Parathyroid adenoma (tissue), 2 donors: ENCODE results near the gene ABCB9.

Experiments
- H2AFZ ChIP-seq: fragments of 300-600 bp; sonication (generic); one replicate; pipeline ENCODE4 v1.7.0; 2017; ENCODE audit warnings: antibody characterized with exemption, mild to moderate bottlenecking
- H3K27ac ChIP-seq: fragments of 300-600 bp; sonication (generic); one replicate; pipeline ENCODE4 v1.7.0; 2017
- H3K27me3 ChIP-seq: fragments of 300-600 bp; sonication (generic); one replicate; pipeline ENCODE4 v1.7.0; 2017; ENCODE audit warnings: low read length; ENCODE audit not compliant: control insufficient read depth, insufficient read depth
- H3K36me3 ChIP-seq: fragments of 300-600 bp; sonication (generic); one replicate; pipeline ENCODE4 v1.7.0; 2017; ENCODE audit warnings: low read length; ENCODE audit not compliant: control insufficient read depth, insufficient read depth
- H3K4me1 ChIP-seq: fragments of 300-600 bp; sonication (generic); one replicate; pipeline ENCODE4 v1.7.0; 2017; ENCODE audit warnings: control low read depth
- H3K4me2 ChIP-seq: fragments of 300-600 bp; sonication (generic); one replicate; pipeline ENCODE4 v1.7.0; 2017; ENCODE audit warnings: low read length
- H3K4me3 ChIP-seq: fragments of 300-600 bp; sonication (generic); one replicate; pipeline ENCODE4 v1.7.0; 2017; ENCODE audit warnings: low read depth, low read length
- H3K79me2 ChIP-seq: fragments of 300-600 bp; sonication (generic); one replicate; pipeline ENCODE4 v1.7.0; 2017; ENCODE audit warnings: control low read depth
- H3K9ac ChIP-seq: fragments of 300-600 bp; sonication (generic); one replicate; pipeline ENCODE4 v1.7.0; 2017; ENCODE audit warnings: mild to moderate bottlenecking
- H3K9me3 ChIP-seq: fragments of 300-600 bp; sonication (generic); one replicate; pipeline ENCODE4 v1.7.0; 2017; ENCODE audit warnings: low read length; ENCODE audit not compliant: control insufficient read depth
- TF ChIP-seq, protein P1 (sequence below): fragments of 300-600 bp; sonication (generic); IDR thresholded peaks from one replicate; pipeline ENCODE4 v1.7.0; 2017; ENCODE audit warnings: antibody characterized with exemption, mild to moderate bottlenecking
- donor health status: primary hyperparathyroidism.

The ABCB9 gene

DNA sequence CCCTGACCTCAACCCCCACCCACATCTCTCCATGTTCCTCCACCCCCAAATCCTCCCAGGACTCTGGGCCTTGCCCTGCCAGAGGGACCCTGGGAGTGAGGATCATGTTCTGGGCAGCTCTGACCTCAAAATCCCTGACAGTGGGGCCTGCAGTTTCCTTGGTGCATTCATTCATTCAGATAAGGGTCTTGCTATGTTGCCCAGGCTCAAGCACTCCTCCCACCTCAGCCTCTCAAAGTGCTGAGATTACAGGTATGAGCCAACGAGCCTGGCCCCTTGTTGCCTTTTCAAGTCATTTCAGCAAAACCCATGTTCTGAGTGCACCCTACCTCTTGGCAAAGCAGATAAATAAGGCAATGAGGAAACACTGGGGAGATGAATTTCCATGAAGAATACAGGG lies 43.8 kb upstream of the ABCB9 start:
- H3K4me1 ChIP-seq: no peaks in the 10 kb centered on the region
- H3K36me3 ChIP-seq: no peaks in the 10 kb centered on the region
- no peak overlapping the region for H3K27ac ChIP-seq
- no peak overlapping the region for H3K9ac ChIP-seq
- H3K79me2 ChIP-seq: no peaks in the 10 kb centered on the region
- no peaks in the 10 kb centered on the region for H3K27me3 ChIP-seq
- H3K4me2 ChIP-seq: no peak overlapping the region
- no peak overlapping the region for H3K4me3 ChIP-seq
- H2AFZ ChIP-seq: no peak overlapping the region
- no peaks in the 10 kb centered on the region for H3K9me3 ChIP-seq
- TF ChIP-seq, protein P1, sequence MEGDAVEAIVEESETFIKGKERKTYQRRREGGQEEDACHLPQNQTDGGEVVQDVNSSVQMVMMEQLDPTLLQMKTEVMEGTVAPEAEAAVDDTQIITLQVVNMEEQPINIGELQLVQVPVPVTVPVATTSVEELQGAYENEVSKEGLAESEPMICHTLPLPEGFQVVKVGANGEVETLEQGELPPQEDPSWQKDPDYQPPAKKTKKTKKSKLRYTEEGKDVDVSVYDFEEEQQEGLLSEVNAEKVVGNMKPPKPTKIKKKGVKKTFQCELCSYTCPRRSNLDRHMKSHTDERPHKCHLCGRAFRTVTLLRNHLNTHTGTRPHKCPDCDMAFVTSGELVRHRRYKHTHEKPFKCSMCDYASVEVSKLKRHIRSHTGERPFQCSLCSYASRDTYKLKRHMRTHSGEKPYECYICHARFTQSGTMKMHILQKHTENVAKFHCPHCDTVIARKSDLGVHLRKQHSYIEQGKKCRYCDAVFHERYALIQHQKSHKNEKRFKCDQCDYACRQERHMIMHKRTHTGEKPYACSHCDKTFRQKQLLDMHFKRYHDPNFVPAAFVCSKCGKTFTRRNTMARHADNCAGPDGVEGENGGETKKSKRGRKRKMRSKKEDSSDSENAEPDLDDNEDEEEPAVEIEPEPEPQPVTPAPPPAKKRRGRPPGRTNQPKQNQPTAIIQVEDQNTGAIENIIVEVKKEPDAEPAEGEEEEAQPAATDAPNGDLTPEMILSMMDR: no peak

DNA sequence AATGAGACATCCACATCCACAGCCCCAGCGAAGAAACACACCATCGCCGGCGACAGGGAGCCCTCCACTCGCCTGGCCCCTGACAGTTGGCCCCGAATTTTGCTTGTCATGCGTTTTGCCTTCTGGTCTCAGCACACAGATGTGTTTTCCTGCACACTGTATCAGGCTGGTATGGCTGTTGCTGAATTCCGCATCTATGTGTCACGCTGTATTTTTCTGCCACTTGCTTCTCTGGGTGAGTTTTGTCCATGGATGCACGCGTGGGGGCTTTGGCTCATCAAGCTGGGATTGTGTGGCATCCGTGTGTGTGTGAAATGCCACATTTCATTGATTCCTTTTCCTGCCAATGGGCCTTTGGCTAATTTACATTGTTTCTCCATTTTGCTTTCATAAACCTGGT lies 40.7 kb upstream of the ABCB9 start:
- no peak overlapping the region for H3K4me2 ChIP-seq
- H3K4me1 ChIP-seq: no peaks in the 10 kb centered on the region
- no peak overlapping the region for H3K27ac ChIP-seq
- H3K36me3 ChIP-seq: no peaks in the 10 kb centered on the region
- no peak overlapping the region for H3K4me3 ChIP-seq
- no peaks in the 10 kb centered on the region for H3K27me3 ChIP-seq
- no peaks in the 10 kb centered on the region for H3K79me2 ChIP-seq
- H3K9ac ChIP-seq: no peak overlapping the region
- H3K9me3 ChIP-seq: no peaks in the 10 kb centered on the region
- H2AFZ ChIP-seq: no peak overlapping the region
- TF ChIP-seq, protein P1: no peak

DNA sequence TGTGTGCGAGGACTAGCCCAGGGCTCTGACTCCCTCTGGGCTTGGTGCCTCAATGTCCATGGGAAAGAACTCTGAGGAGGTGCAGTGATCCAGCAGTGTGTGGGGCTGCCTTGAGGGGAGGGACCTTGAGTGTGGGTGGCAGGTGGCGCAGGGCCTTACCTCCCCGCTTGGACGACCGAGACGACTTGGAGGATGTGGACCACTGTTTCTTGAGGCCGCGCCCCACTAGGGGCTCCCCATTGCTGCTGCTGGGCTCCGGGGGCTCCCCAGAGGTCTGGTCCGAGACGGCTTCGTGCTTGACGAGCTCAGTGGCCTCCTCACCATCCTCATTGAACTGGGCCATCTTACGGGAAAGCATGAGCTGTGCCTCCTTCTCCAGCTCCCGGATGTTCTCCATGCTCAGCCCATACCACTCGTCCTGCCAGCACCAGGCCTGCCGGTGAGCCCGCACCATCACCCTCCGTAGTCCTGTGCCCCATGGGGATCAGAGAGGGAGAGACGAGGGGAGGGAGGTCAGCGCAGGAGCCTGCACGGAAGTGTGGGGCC lies 38.9 kb upstream of the ABCB9 start:
- Histone ChIP-seq H3K36me3 (no peaks in the 10 kb centered on the region), H3K9me3 (no peaks in the 10 kb centered on the region), H3K27me3 (no peaks in the 10 kb centered on the region), H2AFZ (no peak overlapping the region), H3K79me2 (no peaks in the 10 kb centered on the region), H3K4me1 (no peaks in the 10 kb centered on the region), H3K4me2 (no peak overlapping the region), H3K4me3 (no peak overlapping the region), H3K27ac (no peak overlapping the region), H3K9ac (no peak overlapping the region)
- TF ChIP-seq, protein P1: no peak

DNA sequence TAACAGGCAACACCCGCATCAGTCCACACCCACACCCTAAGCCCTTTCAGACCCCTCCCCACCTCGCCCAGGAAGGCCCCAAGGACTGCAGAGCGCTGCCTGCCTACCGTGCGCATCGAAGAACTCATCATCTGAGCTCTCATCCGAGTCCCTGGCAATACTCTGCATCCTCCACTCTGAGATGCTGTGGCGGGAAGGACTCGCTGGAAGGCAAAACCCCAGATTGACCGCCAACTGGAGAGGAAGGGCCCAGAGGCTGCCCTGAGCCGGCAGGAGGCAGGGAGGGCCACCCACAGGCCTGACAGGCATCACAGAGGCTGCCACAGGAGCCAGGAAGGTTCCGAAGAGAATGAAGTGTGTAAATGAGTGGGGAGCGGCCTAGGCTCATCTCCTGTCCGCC lies 38.0 kb upstream of the ABCB9 start:
- TF ChIP-seq, protein P1: no peak
- Histone ChIP-seq H3K36me3 (no peaks in the 10 kb centered on the region), H3K27ac (no peak overlapping the region)

DNA sequence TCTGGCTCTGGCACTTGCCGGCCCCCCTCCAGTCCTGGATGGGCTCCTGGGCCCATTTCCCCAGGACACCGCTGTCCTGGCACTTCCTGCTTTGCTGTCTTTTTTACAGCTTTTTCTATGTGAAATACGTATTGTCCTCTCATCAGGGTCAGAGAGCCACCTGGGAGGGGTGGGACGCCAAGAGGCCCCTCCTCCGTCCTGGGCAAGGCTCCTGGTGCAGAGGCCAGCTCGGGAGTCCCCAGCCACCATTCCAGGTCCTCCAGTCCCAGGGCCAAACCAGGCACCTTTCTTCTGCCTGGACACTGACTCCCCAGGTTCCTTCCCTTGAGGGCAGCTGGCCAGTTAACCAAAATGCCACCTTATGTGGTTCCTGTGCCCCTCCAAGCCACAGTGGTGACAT lies 37.0 kb upstream of the ABCB9 start:
- Histone ChIP-seq H3K36me3 (no peaks in the 10 kb centered on the region), H3K4me3 (no peak overlapping the region), H3K9ac (no peak overlapping the region), H3K4me2 (no peak overlapping the region), H3K27ac (no peak overlapping the region), H3K79me2 (no peaks in the 10 kb centered on the region), H3K4me1 (no peaks in the 10 kb centered on the region), H3K27me3 (no peaks in the 10 kb centered on the region), H3K9me3 (no peaks in the 10 kb centered on the region), H2AFZ (no peak overlapping the region)
- TF ChIP-seq, protein P1: no peak

More for the DNA sequence above, 38.0 kb upstream of the ABCB9 start:
- H3K9ac ChIP-seq: no peak overlapping the region
- H3K4me1 ChIP-seq: no peaks in the 10 kb centered on the region
- H3K27me3 ChIP-seq: no peaks in the 10 kb centered on the region
- no peak overlapping the region for H3K4me3 ChIP-seq
- H3K4me2 ChIP-seq: no peak overlapping the region
- H3K9me3 ChIP-seq: no peaks in the 10 kb centered on the region
- H2AFZ ChIP-seq: no peak overlapping the region
- H3K79me2 ChIP-seq: no peaks in the 10 kb centered on the region
